HG03064 (cell line): ENCODE data around the gene ACVR1.
"Not testable (repeated sequence)": the region's sequence is repeated elsewhere in the genome, so short reads cannot be mapped to it uniquely, and the experiment has no call there.

ENCODE experiments used
- ATAC-seq: cut with Tn5 transposase; IDR thresholded peaks from one replicate; pipeline ENCODE4 v1.9.1; 2021; ENCODE audit warnings: low read depth; ENCODE audit not compliant: unreplicated experiment

The ACVR1 gene

DNA sequence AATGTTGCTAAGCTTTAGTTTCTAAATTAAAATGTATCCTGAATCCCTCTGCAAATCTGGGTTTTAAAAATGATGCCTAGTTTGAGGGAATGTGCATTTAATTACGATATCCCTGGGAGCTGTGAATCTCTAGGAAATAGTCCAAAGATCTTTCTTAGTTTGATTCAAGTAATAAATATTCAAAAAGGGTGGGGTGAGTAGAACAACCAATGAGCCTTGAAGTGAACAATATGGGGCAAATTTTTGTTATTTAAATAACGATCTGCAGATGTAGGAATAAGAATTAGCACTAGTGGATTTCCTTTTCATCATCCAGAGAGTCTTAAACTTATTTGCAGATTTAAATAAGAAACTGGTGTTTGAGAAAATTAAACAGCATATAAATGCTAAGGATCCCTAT is 106.3 kb downstream of the ACVR1 start:
- ATAC-seq, result no peak

DNA sequence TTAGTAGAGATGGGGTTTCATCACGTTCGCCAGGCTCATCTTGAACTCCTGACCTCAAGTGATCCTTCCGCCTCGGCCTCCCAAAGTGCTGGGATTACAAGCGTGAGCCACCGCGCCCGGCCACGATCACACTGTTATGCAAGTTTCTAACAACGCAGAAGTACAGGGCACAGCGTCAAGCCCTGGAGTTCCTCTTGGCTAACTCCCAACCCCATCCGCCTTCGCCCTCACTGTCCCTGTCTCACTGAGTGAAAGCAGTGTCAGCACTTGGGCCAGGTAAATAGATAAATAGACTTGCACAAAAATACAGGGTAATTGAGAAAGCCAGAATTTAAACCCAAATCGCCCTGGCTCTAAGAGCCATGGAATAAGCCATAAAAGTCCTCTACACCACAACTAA is 111.7 kb downstream of the ACVR1 start:
- ATAC-seq, result no peak

DNA sequence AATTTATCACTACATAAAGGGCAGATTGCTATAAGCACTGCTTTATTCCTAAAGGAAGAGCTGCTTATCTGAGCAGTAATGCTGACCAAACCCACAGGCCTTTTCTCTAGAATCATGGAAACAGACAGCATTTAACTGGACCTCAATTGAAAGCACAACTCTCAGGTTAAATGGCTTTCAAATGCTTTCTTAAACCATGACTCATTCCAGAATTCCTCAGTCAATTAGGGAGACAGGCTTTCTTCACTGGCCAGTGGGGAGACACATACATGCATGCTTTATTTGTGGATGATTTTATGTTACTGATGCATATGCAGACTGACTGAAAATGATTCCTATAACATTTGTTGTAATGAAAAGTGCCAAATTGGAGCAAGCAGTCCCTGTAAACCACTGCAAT is 114.6 kb downstream of the ACVR1 start:
- no peak for ATAC-seq

DNA sequence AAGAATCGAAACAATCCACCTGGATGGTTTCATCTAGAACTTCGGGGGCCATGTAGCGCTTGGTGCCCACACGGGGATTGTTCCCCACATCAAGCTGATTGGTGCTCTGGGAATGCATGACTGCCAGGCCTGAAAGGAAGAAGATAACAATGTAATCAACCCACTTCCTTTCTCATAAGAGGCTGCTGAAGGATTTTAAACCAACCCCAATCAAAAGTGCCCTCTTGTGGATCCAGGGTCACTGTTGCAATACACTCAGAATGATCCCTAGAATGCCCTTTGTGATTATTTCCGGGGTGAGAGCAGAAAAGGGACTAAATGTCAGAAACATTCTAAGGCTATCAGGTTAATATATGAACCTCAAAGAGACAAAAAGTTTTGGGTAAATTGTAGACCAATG is 115.2 kb downstream of the ACVR1 start:
- ATAC-seq, result no peak

DNA sequence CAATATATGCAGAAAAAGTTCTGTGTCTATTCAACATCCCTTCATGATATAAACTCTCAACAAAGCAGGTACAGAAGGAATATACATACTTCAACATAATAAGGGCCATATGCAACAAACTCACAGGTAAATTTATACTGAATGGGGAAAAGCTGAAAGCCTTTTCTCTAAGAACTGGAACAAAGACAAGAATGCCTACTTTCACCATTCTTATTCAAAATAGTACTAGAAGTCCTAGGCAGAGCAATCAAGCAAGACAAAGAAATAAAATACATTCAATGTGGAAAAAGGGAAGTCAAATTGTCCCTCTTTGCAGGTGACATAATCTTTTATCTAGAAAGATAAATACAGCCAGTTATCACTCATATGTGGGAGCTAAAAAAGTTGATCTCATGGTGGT is 116.3 kb downstream of the ACVR1 start:
- no peak for ATAC-seq

DNA sequence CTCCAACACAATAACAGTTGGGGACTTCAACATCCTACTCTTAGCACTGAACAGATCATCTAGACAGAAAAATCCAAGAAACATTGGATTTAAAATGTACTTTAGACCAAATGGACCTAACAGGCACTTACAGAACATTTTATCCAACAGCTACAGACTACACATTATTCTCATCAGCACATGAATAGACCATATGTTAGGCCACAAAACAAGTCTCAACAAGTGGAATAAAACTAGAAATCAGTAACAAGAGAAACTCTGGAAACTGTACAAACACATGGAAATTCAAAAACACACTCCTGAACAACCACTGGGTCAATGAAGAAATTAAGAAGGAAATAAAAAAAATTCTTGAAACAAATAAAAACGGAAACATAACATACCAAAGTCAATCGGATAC is 117.5 kb downstream of the ACVR1 start:
- no peak for ATAC-seq

DNA sequence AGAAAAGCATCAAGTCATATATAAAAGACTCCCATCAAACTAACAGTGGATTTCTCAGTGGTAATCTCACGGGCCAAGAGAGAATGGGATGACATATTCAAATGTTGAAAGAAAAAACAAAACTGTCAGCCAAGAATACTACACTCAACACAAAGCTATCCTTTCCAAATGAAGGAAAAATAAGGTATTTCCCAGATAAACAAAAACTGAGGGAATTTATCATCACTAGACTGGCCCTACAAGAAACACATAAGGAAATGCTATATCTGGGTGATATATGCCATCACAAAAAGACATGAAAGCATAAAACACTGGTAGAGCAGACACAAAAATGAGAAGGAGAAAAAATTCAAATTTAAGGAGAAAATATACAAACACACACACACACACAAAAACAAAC is 118.6 kb downstream of the ACVR1 start:
- no peak for ATAC-seq

DNA sequence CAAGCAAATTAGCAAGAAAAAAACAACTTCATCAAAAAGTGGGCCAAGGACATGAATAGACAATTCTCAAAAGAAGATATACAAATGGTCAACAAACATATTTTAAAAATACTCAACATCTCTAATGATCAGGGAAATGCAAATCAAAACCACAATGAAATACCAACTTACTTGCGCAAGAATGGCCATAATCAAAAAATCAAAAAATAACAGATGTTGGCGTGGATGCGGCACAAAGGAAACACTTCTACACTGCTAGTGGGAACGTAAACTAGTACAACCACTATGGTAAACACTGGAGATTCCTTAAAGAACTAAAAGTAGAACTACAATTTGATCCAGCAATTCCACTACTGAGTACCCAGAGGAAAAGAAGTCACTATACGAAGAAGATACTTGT is 119.7 kb downstream of the ACVR1 start:
- not testable (repeated sequence) for ATAC-seq

DNA sequence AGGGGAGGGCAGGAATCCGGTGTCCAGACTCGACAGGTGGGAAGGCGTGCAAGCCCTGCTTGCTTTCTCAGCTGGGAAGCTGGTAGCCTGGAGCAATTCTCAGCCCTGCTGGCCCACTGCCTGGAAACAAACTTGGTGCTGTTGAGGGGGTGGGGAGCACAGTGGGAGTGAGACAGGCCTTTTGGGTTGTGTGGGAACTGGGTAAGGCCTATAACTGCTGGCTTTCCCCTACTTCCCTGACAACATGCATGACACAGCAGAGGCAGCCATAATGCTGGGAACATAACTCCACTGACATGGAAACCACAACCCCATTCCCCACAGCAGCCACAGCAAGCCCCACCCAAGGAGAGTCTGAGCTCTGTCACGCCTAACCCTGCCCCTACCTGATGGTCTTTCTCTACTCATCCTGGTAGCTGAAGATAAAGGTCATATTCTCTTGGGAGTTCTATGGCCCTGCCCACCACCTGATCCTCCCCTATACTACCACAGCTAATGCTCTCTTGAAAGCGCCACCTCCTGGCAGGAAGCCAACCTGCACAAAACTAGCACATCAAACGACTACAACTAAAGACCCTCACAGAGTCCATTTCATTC is 124.6 kb downstream of the ACVR1 start:
- ATAC-seq, result no peak

DNA sequence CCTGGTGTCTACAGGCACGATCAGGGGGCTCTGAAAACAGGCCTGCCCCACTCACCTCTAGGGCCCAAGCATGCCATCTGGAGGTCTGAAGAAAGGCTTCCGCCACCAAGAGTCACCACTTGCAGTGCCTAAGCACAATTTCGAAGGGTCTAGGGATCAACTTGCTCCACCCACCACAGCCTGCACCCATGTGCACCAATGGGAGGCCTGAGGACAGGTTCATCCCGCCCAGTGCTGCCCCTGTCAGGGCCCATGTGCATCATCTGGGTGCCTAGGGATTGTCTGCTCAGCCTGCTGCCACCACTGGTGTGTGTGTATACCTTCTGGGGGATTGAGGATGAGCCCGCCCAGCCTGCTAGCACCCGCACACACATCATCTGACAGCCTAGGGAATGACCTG is 126.4 kb downstream of the ACVR1 start:
- ATAC-seq, result no peak

DNA sequence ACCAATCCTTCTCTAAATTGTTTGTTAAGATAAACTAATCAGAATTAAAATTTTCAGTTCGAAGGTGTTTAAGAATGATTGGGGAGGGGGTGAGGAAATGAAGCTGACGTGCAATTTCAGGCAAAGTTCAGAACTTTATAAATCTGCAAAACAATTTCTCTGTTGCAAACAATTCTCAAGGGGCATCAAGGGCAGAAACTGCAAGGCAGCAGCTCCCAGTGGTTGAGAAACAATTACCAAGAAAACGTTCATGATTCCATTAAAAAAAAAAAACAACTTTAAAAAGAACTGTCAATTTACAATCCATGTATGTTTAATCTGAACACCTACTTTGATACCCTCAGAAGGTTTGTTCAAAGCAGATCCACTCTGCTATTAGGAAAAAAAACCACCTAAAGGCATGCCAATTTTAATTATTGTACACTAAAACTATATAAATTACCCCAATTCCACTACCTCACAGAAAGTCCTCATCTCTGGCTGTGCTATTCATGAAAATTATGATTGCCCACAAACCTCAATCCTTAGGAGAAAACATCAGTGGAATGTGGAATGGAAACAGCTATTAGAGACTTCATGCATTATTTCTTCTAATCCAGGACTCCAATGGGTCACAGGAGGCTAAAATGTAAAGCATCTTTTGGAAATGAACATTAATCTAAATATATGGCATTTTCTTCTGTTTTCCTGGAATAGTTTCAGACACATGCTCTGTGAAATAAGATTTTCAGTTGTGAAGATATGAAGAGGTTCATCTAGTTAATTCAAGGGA is 127.6 kb downstream of the ACVR1 start:
- no peak for ATAC-seq

DNA sequence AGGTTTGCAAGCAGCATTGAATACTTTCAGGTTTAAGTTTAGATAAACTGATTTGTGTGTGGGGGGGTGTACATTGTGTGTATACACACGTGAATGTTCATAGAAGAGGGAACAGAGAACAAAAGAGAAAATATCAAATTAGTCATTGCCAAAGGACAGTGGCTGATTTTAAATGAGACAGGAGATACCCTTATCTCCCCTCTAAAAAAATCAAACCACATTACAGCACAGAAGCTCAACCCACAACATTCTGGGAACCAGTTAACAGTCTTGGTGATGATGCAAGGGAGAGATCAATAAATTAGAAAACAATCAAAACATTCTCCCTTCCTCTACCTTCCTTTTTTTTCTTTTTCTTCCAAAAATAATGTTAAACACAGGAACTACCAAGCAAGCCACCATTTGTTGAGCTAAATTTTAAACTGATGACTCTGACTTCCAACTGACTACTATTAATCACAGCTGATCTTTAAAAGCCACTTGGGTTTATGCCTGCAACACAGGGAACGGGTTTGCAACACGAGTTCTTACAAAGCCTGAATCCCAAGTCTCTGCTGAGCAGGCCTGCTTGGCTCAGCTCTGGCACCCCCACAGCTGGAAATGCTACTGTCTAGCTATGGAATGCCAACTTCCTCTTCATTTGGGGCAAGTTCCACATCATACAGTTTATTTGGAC is 128.3 kb downstream of the ACVR1 start:
- no peak for ATAC-seq

DNA sequence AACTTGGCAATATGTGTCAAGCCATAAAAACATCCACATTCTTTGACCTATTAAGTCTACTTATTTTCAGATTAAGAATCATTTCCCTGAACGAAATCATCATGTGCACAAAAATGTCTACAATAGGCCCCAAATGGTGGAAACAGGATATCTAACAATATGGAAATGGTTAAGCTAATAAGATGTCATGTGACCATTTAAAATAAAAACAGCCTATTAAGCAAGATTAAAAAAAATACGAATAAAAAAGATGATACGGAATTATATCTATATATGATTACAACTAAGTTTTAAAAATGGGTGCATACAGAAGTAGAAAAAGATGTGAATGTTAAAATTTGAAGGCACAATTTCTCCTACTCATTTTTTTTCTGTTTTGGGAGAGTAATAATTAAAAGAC is 128.8 kb downstream of the ACVR1 start:
- ATAC-seq, result no peak

DNA sequence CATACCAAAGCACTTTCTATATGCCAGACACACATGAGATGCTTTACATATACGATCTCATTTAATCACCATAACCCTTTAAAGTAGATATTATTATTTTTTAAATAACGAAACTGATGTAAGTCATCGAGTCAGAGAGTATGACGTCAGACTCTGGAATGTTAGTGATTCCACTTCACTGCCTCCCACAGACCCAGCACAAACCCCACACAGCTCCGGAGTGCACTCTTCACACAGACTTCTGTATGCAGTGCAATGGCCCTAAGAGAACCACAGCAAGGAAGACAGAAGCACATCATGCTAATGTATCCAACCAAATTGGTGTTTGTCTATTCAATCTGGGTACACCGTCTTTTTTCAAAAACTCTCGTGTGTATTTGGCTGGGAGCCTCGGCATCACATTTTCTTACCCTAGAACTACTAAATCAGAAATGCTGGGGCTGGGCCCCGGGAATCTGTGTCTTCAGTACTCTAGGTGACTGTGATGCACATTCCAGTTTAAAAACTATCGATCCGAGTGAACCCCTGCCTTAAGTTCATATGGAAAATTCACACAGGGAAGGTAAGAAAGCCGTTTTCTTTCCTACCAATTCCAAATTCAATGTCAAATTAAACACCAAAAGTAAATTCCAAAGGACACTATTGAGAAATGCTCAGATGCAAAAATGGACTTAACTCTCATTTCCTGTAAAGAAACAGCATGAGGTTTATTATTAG is 129.7 kb downstream of the ACVR1 start:
- ATAC-seq, result no peak

DNA sequence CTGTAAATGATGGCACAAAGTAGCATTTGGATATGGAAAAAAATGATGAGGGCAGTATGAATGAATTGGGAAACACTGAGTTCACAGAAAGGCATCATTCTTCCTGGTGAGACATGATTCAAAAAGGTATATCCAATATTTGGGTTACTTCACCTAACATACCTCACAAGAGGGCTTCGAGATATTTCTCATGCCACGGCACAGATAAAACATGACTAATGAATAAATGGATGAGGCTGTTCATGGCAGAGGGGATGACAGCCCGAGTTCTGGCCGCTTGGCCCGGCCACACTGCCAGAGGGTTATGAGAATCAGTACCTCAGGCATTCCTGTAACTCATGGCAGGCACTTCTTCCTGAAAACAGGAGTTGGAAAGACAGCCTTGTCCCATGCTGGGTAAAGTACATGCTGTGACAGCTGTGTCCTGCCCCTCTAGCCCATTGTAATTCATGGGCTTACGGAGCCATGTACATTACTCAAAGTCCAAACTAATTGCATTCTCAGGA is 131.5 kb downstream of the ACVR1 start:
- no peak for ATAC-seq

DNA sequence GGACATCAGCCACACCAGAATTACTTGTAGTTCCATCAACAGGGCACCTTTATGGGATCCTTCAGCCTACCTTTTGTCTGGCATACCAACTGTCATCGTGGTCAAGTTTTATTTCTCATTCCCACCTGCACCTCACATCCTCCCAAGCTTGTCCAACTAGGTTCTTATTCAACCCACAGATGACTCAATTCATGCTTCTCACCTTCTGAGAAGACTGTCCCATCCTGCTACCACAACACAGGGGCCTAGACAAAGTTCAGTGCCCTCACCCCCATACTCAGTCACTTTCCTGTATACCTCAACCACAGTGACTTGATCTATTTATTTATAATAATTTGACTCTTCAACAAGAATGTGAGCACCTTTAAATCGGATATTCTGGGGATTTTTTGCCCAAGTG is 133.1 kb downstream of the ACVR1 start:
- peak; percentile 82 for ATAC-seq

DNA sequence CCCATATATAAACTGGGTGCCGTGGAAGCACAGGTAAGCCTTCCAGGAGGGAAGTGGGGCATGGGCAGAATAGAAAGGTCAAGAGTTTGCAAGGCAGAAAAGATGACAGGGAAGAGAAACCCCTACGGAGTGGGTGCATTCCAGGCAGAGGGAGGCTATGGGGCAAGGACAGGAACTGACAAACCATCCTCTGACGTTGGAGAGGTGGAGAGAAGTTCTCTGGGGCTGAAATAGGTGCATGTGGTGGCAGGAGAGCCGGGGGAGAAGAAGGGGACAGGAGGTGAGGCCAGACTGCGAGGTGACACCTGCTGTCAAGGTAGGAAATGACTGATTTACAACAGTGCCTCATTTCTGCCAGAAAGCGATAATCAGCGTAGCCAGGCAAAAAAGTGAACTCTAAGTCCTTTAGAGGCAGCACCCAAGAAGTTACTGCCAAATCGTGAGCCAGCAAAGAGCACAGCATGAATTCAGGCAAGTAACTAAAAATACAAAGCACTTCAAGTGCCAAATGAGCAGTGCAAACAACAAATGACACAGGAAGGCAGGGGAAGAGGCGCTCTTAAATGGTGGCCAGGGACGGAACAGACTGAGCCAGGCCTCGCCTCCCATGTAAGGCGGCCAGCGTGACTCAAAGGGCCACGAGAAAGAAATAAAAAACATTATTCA is 134.2 kb downstream of the ACVR1 start:
- ATAC-seq, result no peak

DNA sequence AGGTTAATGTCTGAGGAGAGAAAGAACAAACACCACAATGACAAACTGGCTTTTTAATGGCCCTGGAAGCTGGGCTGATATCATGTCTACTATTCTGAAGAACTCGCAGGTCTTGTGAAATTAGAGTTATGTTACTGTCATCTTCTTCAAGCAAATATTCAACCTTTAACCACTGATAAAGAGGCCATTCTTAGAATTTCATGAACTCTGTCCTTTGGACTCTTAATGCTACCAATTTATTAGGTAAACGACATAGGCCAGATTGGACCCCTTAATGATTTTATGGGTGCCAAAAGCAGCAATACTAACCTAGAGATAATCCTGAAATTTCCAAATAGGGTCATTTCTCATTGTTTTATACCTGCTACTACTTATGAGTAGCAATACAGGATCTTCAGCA is 138.5 kb downstream of the ACVR1 start:
- no peak for ATAC-seq

DNA sequence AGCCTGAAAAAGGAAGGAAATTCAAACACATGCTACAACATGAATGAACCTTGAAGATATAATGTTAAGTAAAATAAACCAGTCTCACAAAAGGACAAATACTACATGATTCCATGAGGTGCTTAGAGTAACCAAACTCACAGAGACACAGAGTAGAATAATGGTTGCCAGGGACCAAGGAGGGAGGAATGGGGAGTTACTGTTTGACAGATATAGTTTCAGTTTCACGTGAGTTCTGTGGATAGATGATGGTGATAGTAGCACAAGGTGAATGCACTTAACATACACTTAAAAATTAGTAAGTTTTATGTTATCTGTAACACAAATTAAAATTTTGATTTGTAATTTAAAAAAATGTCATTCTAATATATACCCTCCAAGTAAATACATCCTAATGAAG is 140.6 kb downstream of the ACVR1 start:
- no peak for ATAC-seq

DNA sequence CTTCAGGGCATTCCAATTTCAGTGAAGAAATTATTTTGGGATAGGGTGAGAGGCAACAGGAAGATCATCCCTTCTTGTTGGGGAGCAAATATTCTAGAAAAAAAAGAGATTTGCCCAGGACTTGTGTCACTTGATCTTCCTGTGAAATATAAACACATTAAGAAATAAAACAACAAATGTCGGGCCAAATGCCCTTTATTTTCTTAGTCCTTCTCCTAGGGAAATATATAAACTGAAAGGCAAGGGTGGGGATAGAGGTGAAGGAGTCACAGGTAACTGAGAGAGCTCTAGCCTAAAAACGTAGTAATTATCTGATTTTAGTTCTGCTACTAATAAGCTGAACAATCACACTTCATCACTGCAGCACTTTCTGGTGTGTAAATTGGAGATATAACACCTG is 142.9 kb downstream of the ACVR1 start:
- no peak for ATAC-seq

DNA sequence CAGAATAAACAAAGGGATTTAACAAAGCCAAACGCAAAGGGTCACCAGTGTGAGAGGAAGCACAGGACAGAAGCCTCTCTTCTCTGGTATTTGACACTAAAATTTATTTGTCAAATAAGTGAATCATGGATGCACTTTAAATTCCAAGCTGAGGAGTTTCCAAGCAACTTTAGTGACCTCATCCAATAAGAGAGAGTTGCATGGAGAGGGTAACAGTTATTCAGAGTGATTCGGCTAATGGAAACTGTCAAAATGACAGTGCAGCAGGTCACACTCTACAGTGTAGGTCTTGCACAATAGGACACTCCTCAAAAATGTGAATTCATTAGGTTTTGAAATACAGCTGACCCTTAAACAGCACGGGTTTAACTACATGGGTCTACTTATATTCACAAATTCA is 143.5 kb downstream of the ACVR1 start:
- ATAC-seq, result no peak
